NCI-H82 treated with DMSO at 0.1 percent for 48 hours (cell line): ENCODE data around the gene HECW1.

Source experiments
- DNase-seq: peaks from one replicate; lab custom pipeline; 2025; ENCODE audit not compliant: unreplicated experiment; lab: John Stamatoyannopoulos, UW

HECW1 gene

DNA sequence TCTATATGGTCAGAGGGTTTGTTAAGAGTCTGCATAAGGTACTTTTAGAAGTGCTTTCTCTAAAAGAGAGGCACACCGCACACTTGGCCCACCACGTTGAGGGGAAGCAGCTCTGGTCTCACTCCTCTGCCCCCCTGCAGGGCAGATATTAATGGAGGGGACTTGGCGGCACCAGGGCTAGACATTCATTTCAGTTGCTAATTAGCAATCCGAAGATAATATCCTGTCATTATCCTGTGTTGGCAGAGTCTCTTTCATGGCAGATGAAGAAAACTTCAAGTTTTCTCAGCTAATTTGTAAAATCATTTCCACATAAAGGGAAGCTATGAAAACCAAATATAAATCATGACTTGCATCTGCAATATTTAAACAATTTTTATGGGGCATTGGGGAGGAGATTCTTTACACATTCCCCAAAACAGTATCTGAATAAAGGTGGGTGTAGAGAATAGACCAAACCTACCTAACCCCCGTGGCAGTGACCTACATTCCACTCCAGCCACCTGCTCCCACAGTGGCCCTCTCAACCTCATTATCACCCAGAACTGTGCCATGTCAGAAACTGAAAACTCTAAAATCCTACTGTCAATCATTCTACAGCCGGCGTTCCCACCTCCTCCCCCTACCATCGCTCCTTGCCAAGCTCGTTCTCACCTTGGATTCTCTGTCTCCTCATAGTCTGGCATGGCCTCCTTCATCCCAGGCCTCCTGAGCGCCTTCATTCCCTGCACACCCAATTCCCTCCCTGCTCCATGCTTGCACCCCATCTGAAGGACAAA is 416.3 kb downstream of the HECW1 start:
- DNase-seq: no peak

DNA sequence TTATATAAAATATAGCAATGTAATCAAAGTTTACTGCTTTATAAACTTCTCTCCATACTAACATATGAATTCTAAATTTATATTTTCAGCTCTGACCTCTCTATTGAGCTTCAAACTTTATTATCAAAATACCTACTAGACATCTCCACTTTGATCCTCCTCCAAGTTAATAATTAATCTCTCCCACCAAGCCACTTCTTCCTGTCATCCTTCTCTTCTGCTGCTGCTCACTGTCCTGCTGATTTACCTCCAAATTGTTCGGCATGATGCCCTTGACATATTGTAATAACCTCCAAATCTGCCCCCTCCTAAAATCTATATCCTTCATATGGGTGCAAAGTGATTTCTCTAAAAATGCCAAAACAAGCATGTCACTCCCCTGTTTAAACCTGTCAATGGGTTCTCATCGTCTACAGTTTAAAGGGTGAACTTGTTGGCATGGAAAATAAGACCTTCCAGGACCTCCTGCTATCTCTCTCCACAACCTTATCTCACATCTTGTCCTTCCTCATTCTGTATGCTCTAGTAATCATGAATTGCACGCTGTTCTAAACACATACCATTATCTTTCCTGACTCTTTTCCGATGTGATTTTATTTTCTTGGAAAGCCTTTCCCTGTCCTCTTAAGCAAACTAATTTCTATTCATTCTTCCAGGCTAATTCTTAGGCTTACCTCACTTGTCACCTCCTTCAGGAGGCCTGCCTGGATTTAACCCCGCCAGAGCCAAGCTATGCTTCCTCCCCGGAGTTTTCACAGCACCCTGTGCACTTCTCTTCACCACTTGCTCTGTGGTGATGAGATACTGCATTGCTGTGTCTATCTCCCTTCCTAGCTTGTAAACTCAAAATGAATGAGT is 418.3 kb downstream of the HECW1 start:
- no peak for DNase-seq

DNA sequence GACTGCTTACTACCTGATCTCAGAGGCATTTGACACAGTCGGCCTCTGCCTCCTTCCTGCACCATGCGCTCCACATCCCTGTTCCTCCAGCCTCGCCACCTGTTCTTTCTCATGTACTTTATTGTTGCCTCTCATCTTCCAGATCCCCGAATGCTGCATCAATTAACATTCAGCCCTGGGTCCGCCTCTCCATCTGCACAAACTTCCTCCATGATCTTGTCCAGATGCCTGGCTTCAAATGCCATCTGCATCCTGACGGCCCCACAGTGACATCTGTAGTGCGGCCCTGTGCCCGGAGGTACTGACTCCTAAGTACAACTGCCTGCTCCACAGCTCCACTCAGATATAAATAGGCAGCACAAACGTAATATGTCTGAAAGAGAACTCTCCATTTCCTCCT is 419.3 kb downstream of the HECW1 start:
- peak; percentile 74 for DNase-seq

DNA sequence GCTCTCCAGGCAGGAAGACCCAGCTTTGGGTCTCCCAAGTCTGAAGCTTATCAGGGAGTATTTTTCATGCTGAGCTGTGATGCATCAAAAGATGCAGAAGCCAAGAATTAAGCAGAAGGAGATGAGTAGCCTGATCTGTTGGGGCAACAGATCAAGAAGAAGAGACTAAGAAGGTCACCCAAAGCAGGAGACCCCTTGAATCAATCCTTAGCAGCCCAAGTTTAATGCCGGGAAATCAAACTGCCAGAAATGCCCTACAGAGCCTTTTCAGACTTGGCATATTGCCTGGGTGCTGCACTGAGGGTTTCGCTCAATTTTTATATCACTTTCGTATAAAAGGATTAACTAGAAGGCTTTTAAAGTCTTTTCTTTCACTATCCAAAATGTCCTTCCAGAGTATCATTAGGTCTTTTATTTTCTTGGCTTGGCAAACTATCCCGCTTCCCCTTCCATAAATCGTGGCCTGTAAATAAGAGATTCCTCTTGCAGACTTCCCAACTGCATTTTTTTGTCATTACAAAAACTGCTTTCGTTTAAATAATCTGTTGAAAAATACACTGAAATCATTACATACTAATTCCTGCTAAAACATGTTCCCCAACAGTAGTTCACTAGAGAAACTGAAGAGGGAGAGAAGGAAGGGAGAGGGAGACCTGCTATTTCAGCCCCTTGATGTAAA is 421.5 kb downstream of the HECW1 start:
- no peak for DNase-seq

DNA sequence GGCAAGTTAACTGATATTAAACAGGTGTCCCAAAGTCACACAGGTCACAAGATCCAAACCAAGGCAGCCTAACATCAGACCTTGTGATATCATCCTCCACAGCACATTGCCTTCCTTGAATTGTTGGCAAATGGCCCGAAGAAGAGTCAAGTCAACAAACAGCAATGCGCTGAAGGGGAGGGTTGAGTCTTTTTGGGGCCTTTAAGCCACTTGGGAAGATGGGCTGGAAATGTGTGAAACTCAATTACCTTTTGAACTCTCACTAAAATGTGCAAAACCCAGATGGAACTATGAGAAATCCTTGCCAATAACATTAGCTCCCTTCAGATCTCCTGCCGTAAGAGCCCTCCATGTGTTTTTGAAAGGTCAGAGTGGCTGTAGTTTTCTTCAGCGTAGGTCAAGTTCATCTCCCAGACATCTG is 422.6 kb downstream of the HECW1 start:
- no peak for DNase-seq

DNA sequence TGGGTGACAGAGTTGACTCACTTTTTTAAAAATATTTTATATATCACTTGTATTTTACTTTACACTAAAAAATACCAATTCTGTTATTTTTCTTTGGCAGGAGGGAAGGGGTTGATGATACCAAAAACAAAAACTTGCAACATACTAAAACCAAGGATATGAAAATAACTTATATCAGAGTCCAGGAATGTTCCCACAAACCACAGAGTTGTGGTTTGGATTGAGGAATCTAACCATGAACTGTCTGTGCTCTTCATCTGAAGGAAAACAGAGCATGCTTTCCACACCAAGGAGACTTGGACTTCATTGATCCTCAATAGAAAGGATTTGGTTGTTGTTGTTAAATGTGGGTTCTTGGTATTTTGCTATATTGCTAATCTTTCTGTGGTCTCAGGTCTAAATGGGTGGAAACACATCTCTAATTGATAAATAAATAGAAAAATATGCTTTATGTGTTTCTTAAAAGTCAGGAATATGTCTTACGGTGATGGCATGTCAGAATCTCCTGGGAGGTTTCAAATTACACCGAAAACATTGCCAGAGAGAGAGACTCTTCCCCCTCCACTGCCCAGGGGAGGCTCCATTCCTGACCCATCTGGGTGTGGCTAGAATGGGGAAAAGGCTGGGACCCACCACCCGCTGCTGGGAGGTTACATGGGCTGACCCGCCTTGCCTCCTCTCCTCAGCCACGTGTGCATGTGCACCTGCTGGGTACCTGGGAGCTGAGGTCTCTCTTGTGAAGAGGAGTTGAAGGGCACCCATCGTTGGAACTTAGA is 423.6 kb downstream of the HECW1 start:
- DNase-seq: no peak

DNA sequence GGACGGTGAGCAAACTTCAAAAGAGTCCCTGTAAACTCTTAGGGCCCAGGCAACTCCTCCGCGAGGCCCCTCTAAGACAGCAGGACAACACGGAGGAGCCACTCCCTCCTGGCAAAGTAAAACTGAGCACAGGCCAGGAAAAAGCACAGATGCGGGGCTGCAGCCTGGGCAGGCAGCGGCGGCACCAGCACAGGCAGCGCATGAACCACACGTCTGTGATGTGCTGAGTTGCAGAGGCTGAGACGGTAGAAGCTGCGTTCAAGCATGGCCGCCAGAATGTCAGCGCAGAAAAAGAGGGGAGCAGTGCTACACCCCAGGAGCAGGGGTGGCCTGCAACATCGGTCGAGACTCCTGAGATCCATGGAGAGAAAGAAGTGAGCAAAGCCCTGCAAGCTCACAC is 424.3 kb downstream of the HECW1 start:
- no peak for DNase-seq

DNA sequence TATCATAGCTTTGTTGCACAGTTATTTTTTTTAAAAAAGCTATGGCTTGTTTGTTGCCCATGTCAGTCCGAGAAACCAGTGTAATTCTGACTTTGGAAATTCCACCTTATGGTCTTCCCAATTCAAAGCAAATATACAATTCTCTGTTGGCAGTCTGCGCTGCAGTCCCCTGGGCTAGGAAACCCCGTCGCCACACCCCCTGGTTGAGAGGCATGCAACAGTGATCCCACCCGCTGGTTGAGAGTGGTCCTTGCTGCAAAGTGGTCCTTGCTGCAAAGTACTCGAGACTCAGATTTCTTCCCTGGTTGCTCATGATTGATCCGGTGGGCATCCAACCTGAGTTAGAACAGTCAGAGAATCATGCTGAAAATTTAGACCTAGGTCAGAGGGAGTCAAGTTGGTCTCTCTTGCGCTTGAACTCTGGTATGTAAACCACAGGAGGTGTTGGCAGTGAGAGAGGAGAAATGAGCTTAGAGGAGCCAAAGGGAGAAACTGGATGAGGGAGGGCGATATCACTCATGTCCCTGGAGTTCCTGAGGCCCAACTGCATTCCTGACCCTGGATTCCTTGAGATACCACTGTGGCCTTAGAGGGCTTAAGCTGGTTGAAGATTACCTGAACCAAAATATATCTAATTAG is 425.4 kb downstream of the HECW1 start:
- DNase-seq: no peak

DNA sequence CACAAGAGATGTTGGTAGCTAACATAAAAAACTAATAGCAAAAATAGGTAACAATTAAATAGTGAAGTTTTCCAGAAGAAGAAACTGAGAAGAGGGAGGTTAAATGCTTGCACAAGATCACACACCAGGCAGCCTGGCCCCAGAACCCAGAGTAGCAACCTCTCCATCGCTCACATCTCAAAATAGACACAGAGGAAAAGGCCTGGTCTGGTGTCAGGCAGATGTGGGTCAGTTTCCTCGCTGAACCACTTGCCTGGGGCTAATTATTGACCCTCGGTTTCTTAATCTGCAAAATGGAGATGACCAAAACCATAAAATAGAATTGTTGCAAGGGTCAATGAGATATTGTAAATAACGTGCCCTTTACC is 425.9 kb downstream of the HECW1 start:
- DNase-seq: no peak

DNA sequence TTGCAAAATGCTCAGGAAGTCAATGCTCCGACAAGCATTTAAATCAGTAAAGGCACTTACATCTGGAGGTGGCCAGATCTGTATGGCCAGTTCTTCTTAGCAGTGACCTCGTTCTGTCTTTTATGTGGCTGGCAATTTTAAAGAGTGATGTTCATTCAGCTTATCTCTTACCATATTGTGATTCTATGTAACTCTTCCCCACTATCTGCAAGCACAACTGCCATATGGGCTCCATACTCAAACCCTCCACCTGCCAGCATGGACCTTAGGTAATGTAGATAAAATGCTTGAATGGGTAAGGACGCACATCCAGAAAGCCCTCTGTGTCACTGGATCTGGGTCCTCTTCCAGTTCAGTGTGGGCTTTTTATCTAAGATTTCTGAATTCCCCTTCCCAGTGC is 428.0 kb downstream of the HECW1 start:
- no peak for DNase-seq

DNA sequence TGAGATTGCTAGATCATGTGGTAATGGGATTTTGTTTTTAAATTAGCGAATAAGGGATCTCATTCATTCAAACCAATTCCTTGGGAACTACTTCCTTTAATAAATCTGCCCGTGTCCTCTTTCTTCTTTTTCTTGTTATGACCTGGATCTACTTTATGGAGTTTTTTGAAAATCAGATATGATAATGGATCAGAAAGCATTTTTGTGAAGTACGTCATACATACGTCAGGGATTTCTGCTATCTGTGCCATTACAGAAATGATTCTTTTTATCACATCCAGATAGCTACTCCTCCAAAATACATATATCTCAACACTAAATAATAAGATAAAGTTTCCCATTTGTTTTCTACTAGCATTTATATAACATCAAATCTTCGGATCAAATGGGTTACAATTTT is 430.3 kb downstream of the HECW1 start:
- DNase-seq: no peak

DNA sequence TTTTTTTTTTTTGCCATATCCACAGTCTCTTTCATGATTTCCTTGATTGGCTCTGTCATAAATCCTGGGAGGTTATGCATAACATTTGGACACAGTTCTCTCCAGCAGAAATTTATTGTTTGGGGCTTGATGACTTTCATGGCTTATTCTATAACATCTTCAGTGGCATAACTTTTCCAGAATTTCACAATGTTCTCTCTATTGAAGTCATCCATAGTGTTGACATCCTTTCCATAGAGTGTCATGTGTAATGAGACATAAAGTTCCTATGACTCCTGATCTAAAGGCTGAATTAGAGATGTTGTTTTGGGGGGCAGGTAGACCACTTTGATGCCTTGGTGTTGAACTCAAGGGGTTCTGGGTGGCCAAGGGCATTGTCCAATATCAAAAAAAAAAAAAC is 433.8 kb downstream of the HECW1 start:
- DNase-seq: no peak

DNA sequence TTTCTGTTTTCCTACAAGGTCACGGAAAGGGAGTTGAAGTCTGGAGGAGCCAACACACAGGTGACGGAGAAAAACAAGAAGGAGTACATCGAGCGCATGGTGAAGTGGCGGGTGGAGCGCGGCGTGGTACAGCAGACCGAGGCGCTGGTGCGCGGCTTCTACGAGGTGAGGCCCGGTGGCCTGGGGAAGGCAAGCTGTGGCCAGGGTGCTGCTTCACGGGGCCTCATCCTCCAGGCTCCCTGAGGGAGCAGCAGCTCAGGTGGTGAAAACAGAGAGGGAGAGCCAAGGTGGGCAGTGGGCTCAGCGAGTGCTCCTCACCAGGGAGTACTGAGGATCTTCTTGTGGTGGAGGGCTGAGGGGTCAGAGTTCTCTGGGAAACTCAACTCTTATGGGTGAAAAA is 438.0 kb downstream of the HECW1 start:
- DNase-seq: no peak

DNA sequence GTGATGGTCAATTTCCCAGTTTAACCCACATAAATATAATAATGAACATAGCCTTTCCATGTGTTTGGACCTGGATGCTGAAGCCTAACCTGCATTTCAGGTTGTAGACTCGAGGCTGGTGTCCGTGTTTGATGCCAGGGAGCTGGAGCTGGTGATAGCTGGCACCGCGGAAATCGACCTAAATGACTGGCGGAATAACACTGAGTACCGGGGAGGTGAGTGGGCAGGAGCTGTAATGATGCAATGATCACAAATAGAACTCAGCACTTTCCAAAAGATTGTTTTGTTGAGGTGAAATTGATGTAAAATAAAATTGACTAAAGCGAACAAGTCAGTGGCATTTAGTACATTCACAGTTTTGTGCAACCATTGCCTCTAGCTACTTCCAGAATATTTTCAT is 439.7 kb downstream of the HECW1 start:
- no peak for DNase-seq

DNA sequence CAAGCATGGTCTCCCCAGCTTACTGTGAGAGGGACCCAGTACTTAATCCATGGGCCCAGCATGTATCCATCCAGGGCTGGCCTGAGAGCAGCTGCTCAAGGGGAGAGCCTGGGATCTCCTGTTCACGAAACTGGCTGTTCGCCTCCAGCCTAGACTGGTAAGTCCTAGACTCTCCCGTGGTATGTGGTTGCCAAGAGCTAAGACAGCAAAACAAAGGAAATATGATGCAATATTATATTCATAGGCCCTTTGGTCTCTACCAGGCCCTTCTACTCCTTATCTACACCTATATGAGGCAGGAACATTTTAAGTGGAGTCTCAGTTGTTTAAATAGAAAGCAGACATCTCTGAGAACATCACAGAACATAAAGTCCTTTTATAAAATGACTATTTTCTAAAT is 441.6 kb downstream of the HECW1 start:
- no peak for DNase-seq

DNA sequence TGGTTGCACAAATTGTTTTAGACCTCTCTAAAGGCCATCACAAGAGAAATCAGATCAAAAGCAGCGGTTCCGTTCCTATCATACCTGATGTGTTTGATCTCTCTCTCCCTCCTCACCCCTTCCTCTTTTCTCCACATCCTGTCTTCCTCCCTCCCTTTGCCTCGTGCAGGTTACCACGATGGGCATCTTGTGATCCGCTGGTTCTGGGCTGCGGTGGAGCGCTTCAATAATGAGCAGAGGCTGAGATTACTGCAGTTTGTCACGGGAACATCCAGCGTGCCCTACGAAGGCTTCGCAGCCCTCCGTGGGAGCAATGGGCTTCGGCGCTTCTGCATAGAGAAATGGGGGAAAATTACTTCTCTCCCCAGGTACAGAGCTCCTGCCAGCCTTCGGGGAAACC is 442.0 kb downstream of the HECW1 start:
- no peak for DNase-seq

DNA sequence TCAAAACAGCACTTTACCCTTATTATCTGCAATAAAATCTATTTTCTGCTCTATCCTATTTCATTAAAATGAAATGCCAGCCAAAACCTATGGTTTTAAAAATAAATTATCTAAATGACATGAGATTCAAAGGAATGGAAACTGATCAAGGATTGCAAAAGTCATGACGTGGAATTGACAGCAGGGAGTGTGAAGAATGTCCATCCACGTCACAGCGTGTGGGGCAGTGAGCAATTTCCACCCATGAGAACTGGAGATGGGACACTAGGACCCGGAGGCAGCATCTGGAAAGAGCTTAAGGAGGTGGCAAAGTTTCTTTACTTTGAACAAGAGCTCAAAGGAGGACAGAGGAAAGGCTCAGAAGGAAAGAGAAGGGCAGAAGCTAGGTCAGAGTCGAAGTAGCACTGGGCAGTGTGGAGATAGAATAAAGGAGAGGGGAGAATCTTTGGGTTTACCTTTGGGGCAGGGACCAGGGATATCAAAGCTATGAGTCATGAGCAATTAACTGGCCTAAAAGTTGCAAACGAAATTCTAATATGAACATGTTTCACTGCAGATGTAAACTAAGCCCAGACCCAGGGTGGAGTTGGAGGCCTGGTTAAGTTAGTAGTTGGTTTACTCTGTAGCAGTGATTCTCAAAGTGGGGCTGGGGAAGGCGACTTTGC is 445.5 kb downstream of the HECW1 start:
- DNase-seq: no peak

DNA sequence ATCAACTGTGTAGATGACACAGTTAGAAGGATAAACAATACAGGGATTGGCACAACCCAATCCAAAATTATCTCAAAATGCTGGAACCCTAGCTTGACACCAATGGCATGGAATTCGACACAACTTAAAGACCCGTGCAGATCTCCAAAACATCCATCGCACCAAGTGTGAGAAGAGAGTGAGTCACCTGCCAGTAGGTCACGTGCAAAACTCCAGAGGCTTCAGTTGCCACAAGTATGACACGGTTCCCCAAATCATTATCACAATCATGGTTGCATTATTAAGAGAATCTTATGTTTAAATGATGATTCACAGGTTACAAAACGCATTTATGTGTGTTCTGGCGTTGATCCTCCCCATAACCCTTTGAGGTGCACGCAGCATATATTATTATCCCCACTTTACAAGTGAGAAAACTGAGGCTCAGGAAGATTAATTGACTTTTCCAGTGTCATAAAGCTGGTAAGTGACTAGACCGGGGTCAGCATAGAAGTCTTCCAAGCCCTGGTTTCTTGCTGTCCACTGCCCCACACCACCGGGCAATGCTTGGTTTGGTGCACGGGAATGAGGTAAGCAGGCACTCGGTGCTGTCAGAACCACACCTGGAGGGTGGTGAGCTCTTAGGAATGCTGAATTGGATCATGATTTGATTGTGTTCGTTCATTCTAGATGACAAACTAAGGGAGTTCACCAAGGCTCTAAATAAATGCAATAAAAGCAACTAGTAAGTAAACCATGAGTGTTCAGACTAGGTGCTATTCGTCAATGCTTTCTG is 446.9 kb downstream of the HECW1 start:
- DNase-seq: no peak

DNA sequence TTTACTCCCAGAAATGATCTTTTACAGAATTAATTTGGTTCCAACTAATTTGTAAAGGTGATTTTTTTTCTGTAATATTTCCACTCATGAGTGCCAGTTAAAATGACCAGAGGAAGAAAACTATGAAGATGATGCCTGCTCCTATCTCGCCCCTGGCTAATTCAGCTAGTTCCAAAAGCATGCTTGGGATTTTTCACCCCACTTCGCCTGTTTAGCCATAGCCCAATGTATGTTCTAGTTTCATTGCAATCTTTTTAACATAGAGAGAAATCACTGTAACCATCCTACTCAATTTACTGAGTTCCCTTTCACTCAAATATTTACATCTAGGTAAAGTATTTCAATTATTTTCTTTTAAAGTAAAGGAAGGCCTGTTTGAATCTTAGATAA is 447.5 kb downstream of the HECW1 start:
- DNase-seq: no peak
